HepG2 (cell line): ENCODE data around the gene UCP3. TPM values are rescaled to one million over a fixed set of nuclear protein-coding genes. Genes with fewer than 3 reads are reported as not detected.

Experiments
- CBX1 ChIP-seq: IDR thresholded peaks from one replicate; pipeline ENCODE4 v1.6.1; 2016; ENCODE audit warnings: antibody characterized with exemption, low read depth
- CERS6 ChIP-seq: sonication (generic); formaldehyde crosslinking; IDR thresholded peaks from 2 replicates; pipeline ENCODE4 v1.5.0; 2020; ENCODE audit warnings: missing genetic modification reagents
- CHCHD3 ChIP-seq: sonication (generic); formaldehyde crosslinking; IDR thresholded peaks from 2 replicates; pipeline ENCODE4 v1.8.0; 2022; ENCODE audit warnings: mild to moderate bottlenecking, missing genetic modification reagents, moderate library complexity
- CREBL2 ChIP-seq: sonication (generic); formaldehyde crosslinking; IDR thresholded peaks from 2 replicates; pipeline ENCODE4 v1.8.1; 2023; ENCODE audit warnings: missing genetic modification reagents, mild to moderate bottlenecking, borderline replicate concordance
- DBP ChIP-seq: sonication (generic); formaldehyde crosslinking; IDR thresholded peaks from 2 replicates; pipeline ENCODE4 v1.4.0; 2020; ENCODE audit warnings: missing genetic modification reagents; ENCODE audit errors: not compliant biosample characterization
- EZH2 ChIP-seq: conservative IDR thresholded peaks from 2 replicates; pipeline ENCODE4 v1.6.1; 2012; ENCODE audit warnings: mild to moderate bottlenecking, low read depth, low read length, moderate library complexity
- GPN1 ChIP-seq: sonication (generic); formaldehyde crosslinking; IDR thresholded peaks from 2 replicates; pipeline ENCODE4 v1.5.1; 2020; ENCODE audit warnings: missing genetic modification reagents, borderline replicate concordance
- HOXA5 ChIP-seq: sonication (generic); formaldehyde crosslinking; IDR thresholded peaks from 2 replicates; pipeline ENCODE4 v1.4.0; 2020; ENCODE audit warnings: missing genetic modification reagents
- KMT2A ChIP-seq: sonication (generic); formaldehyde crosslinking; IDR thresholded peaks from 2 replicates; pipeline ENCODE4 v1.4.0; 2020; ENCODE audit warnings: missing genetic modification reagents
- MED1 ChIP-seq: sonication (generic); formaldehyde crosslinking; IDR thresholded peaks from 2 replicates; pipeline ENCODE4 v1.4.0; 2020; ENCODE audit warnings: missing genetic modification reagents
- MLLT10 ChIP-seq: sonication (generic); formaldehyde crosslinking; IDR thresholded peaks from 2 replicates; pipeline ENCODE4 v1.4.0; 2020; ENCODE audit warnings: missing genetic modification reagents
- NFYB ChIP-seq: sonication (generic); formaldehyde crosslinking; IDR thresholded peaks from 2 replicates; pipeline ENCODE4 v1.4.0; 2020; ENCODE audit warnings: missing genetic modification reagents
- POGZ ChIP-seq: sonication (generic); formaldehyde crosslinking; IDR thresholded peaks from 2 replicates; pipeline ENCODE4 v1.4.0; 2020; ENCODE audit warnings: mild to moderate bottlenecking, missing genetic modification reagents
- SMARCC2 ChIP-seq: fragments of 450-650 bp; IDR thresholded peaks from 2 replicates; pipeline ENCODE4 v1.6.1; 2017; ENCODE audit warnings: antibody characterized with exemption, mild to moderate bottlenecking
- SP2 ChIP-seq: sonication (generic); formaldehyde crosslinking; IDR thresholded peaks from 2 replicates; pipeline ENCODE4 v1.5.1; 2020; ENCODE audit warnings: mild to moderate bottlenecking, missing genetic modification reagents
- TARDBP ChIP-seq: sonication (generic); formaldehyde crosslinking; IDR thresholded peaks from 2 replicates; pipeline ENCODE4 v1.8.0; 2022; ENCODE audit warnings: mild to moderate bottlenecking, missing genetic modification reagents
- U2AF1 ChIP-seq: fragments of 200-400 bp; formaldehyde crosslinking; optimal IDR thresholded peaks from 2 replicates; pipeline ENCODE3; 2017; ENCODE audit warnings: mild to moderate bottlenecking, low read depth, low read length
- ZNF253 ChIP-seq: sonication (generic); formaldehyde crosslinking; IDR thresholded peaks from 2 replicates; pipeline ENCODE4 v1.8.0; 2022; ENCODE audit warnings: mild to moderate bottlenecking, missing genetic modification reagents, borderline replicate concordance
- ZNF430 ChIP-seq: sonication (generic); formaldehyde crosslinking; IDR thresholded peaks from 2 replicates; pipeline ENCODE4 v1.9.0; 2021; ENCODE audit warnings: mild to moderate bottlenecking, missing genetic modification reagents
- ZNF441 ChIP-seq: sonication (generic); formaldehyde crosslinking; IDR thresholded peaks from 2 replicates; pipeline ENCODE4 v1.7.0; 2021; ENCODE audit warnings: missing genetic modification reagents, borderline replicate concordance
- ZNF773 ChIP-seq: sonication (generic); formaldehyde crosslinking; IDR thresholded peaks from 2 replicates; pipeline ENCODE4 v1.4.0; 2020; ENCODE audit warnings: missing genetic modification reagents, borderline replicate concordance
- polyA plus RNA-seq, 8 experiments: library from polyadenylated mRNA; depleted of rRNA in 3 of 8; stranded (reverse) in 7 of 8; unstranded in 1 of 8; fragments of >200 nt; fragmentation: Illumina TruSeq in 4 of 8; extraction: Trizol in 4 of 8; gene quantifications; 2 replicates each; pipeline versions ENCODE4 v1.2.1 to v1.2.3, GENCODE V29; 2011 to 2016; ENCODE audit warnings: low read depth in 4 of 8, missing spikeins in 1 of 8, mixed read lengths in 1 of 8; ENCODE audit not compliant: insufficient read depth in 1 of 8
- total RNA-seq, 5 experiments: library from RNA; depleted of rRNA; stranded (reverse); fragments of >200 nt; fragmentation: Illumina TruSeq; extraction: Trizol; gene quantifications; 2 replicates each; pipeline ENCODE4 v1.2.3, GENCODE V29; 2016; ENCODE audit warnings: low read depth in 1 of 5
- TF ChIP-seq, protein P1 (sequence below): sonication (generic); formaldehyde crosslinking; IDR thresholded peaks from 2 replicates; pipeline ENCODE4 v1.9.0; 2021; ENCODE audit warnings: mild to moderate bottlenecking, missing genetic modification reagents
- TF ChIP-seq, protein P2 (sequence below): sonication (generic); formaldehyde crosslinking; IDR thresholded peaks from 2 replicates; pipeline ENCODE4 v1.4.0; 2020; ENCODE audit warnings: mild to moderate bottlenecking, missing genetic modification reagents

UCP3 gene
- total and polyA plus RNA-seq, 2 of the 13 experiments (the other 11 are each of a cell fraction or from before 2014, with no cell fraction given) = 0.37 TPM; not detected in 1

- TF ChIP-seq SP2 (CRISPR knock-in tag) (no peak), ZNF773 (CRISPR knock-in tag) (no peak), GPN1 (CRISPR knock-in tag) (no peak), TARDBP (CRISPR knock-in tag) (peak; percentile 69; the same call in 1 of the 2 replicates), ZNF430 (CRISPR knock-in tag) (no peak), CREBL2 (CRISPR knock-in tag) (no peak), MED1 (CRISPR knock-in tag) (peak; percentile 85), ZNF441 (CRISPR knock-in tag) (peak; percentile 47; the same call in 1 of the 2 replicates), MLLT10 (CRISPR knock-in tag) (no peak), DBP (CRISPR knock-in tag) (no peak), CHCHD3 (no peak), CBX1 (no peak), NFYB (no peak), SMARCC2 (no peak), ZNF253 (no peak), U2AF1 (no peak), EZH2 (no peak), KMT2A (CRISPR knock-in tag) (no peak), HOXA5 (CRISPR knock-in tag) (peak; percentile 72; the same call in 1 of the 2 replicates), CERS6 (CRISPR knock-in tag) (no peak), POGZ (CRISPR knock-in tag) (no peak)
- TF ChIP-seq, protein P1, sequence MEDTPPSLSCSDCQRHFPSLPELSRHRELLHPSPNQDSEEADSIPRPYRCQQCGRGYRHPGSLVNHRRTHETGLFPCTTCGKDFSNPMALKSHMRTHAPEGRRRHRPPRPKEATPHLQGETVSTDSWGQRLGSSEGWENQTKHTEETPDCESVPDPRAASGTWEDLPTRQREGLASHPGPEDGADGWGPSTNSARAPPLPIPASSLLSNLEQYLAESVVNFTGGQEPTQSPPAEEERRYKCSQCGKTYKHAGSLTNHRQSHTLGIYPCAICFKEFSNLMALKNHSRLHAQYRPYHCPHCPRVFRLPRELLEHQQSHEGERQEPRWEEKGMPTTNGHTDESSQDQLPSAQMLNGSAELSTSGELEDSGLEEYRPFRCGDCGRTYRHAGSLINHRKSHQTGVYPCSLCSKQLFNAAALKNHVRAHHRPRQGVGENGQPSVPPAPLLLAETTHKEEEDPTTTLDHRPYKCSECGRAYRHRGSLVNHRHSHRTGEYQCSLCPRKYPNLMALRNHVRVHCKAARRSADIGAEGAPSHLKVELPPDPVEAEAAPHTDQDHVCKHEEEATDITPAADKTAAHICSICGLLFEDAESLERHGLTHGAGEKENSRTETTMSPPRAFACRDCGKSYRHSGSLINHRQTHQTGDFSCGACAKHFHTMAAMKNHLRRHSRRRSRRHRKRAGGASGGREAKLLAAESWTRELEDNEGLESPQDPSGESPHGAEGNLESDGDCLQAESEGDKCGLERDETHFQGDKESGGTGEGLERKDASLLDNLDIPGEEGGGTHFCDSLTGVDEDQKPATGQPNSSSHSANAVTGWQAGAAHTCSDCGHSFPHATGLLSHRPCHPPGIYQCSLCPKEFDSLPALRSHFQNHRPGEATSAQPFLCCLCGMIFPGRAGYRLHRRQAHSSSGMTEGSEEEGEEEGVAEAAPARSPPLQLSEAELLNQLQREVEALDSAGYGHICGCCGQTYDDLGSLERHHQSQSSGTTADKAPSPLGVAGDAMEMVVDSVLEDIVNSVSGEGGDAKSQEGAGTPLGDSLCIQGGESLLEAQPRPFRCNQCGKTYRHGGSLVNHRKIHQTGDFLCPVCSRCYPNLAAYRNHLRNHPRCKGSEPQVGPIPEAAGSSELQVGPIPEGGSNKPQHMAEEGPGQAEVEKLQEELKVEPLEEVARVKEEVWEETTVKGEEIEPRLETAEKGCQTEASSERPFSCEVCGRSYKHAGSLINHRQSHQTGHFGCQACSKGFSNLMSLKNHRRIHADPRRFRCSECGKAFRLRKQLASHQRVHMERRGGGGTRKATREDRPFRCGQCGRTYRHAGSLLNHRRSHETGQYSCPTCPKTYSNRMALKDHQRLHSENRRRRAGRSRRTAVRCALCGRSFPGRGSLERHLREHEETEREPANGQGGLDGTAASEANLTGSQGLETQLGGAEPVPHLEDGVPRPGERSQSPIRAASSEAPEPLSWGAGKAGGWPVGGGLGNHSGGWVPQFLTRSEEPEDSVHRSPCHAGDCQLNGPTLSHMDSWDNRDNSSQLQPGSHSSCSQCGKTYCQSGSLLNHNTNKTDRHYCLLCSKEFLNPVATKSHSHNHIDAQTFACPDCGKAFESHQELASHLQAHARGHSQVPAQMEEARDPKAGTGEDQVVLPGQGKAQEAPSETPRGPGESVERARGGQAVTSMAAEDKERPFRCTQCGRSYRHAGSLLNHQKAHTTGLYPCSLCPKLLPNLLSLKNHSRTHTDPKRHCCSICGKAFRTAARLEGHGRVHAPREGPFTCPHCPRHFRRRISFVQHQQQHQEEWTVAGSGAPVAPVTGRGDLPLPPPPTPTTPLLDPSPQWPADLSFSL (CRISPR knock-in tag) = no peak
- TF ChIP-seq, protein P2, sequence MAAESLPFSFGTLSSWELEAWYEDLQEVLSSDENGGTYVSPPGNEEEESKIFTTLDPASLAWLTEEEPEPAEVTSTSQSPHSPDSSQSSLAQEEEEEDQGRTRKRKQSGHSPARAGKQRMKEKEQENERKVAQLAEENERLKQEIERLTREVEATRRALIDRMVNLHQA = no peak
Observed at GRCh38 chr11:74018331-74019005, 9.6 kb upstream of the UCP3 start (continued).
